Measurements from ENCODE around the gene FBXL22.

DNA sequence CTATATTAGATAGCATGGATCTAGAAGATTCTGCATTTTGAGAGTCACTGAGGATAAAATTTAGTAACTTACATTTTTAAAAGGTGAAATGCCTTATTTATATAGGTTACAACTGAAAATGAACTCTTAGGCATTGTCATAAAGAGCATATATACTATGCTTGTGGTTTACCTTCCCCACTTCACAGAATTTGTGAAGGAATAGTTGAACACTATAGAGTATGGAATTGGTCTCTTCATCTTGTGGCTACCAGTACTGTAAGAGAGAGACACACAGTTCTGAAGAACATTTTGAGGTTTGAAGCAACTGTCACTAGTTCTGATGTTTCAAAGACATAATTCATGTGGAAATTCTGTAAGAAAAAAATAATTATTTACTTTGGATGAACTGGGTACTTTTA is 41.7 kb upstream of the FBXL22 start:
- TF ChIP-seq, protein P1, sequence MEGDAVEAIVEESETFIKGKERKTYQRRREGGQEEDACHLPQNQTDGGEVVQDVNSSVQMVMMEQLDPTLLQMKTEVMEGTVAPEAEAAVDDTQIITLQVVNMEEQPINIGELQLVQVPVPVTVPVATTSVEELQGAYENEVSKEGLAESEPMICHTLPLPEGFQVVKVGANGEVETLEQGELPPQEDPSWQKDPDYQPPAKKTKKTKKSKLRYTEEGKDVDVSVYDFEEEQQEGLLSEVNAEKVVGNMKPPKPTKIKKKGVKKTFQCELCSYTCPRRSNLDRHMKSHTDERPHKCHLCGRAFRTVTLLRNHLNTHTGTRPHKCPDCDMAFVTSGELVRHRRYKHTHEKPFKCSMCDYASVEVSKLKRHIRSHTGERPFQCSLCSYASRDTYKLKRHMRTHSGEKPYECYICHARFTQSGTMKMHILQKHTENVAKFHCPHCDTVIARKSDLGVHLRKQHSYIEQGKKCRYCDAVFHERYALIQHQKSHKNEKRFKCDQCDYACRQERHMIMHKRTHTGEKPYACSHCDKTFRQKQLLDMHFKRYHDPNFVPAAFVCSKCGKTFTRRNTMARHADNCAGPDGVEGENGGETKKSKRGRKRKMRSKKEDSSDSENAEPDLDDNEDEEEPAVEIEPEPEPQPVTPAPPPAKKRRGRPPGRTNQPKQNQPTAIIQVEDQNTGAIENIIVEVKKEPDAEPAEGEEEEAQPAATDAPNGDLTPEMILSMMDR (IDR thresholded peaks at IDR 0.05), result no peak
- no peak for TF ChIP-seq POLR2A (IDR thresholded peaks at IDR 0.05)

Measured in right lobe of liver (tissue), 4 donors.